ENCODE measurements around the gene GTF2H2. TPM values are rescaled to one million over a fixed set of nuclear protein-coding genes. Genes with fewer than 3 reads are reported as not detected.
"Not testable (repeated sequence)": the region's sequence is repeated elsewhere in the genome, so short reads cannot be mapped to it uniquely, and the experiment has no call there.

GTF2H2 gene
- 10 to 100 TPM in 3 of 4 donors, 1 to 10 TPM in 1; 7.2 to 61.3 (median 40.4) TPM for total RNA-seq

GRCh38 chr5:71067262-71067928, at the start of gene GTF2H2:
GTF2H2 (minus strand) TSS chr5:71067676; CDS start chr5:71062763, 4,913 bp downstream.
- intact Hi-C loops (cut with DNase I; ENCODE audit: low total_unique reads); H3K4me3 ChIP-seq; DNase-seq: not testable (repeated sequence)

GRCh38 chr5:71109730-71110275, 42.3 kb upstream of the GTF2H2 start:
- H3K9me3 ChIP-seq; H3K4me3 ChIP-seq; DNase-seq; H3K4me1 ChIP-seq; intact Hi-C loops (cut with DNase I; ENCODE audit: low total_unique reads); H3K27ac ChIP-seq; H3K27me3 ChIP-seq; H3K36me3 ChIP-seq: not testable (repeated sequence)

More at GRCh38 chr5:71067262-71067928, at the start of gene GTF2H2:
- not testable (repeated sequence) for H3K27ac ChIP-seq, H3K36me3 ChIP-seq, H3K4me1 ChIP-seq, H3K27me3 ChIP-seq, H3K9me3 ChIP-seq

- H3K36me3 ChIP-seq; H3K9me3 ChIP-seq; DNase-seq; H3K27ac ChIP-seq; intact Hi-C loops (cut with DNase I; ENCODE audit: low total_unique reads); H3K4me3 ChIP-seq; H3K4me1 ChIP-seq; H3K27me3 ChIP-seq: not testable (repeated sequence)
Observed at GRCh38 chr5:71099996-71100395, 32.5 kb upstream of the GTF2H2 start.

- H3K27me3 ChIP-seq; H3K4me1 ChIP-seq; H3K4me3 ChIP-seq; H3K36me3 ChIP-seq; H3K9me3 ChIP-seq; DNase-seq; intact Hi-C loops (cut with DNase I; ENCODE audit: low total_unique reads); H3K27ac ChIP-seq: not testable (repeated sequence)
Observed at GRCh38 chr5:71097930-71098203, 30.4 kb upstream of the GTF2H2 start.

- H3K9me3 ChIP-seq; H3K27me3 ChIP-seq; H3K36me3 ChIP-seq; intact Hi-C loops (cut with DNase I; ENCODE audit: low total_unique reads); H3K4me3 ChIP-seq; DNase-seq; H3K27ac ChIP-seq; H3K4me1 ChIP-seq: not testable (repeated sequence)
Observed at GRCh38 chr5:71097173-71097929, 29.9 kb upstream of the GTF2H2 start.

- H3K27ac ChIP-seq; H3K36me3 ChIP-seq; intact Hi-C loops (cut with DNase I; ENCODE audit: low total_unique reads); H3K27me3 ChIP-seq; DNase-seq; H3K4me3 ChIP-seq; H3K4me1 ChIP-seq; H3K9me3 ChIP-seq: not testable (repeated sequence)
Observed at GRCh38 chr5:71089773-71090172, 22.3 kb upstream of the GTF2H2 start.

GRCh38 chr5:71088754-71089153, 21.3 kb upstream of the GTF2H2 start:
- DNase-seq; H3K27ac ChIP-seq; H3K27me3 ChIP-seq; H3K36me3 ChIP-seq; H3K4me1 ChIP-seq; H3K4me3 ChIP-seq; H3K9me3 ChIP-seq; intact Hi-C loops (cut with DNase I; ENCODE audit: low total_unique reads): not testable (repeated sequence)

- H3K27ac ChIP-seq; H3K9me3 ChIP-seq; H3K27me3 ChIP-seq; DNase-seq; H3K36me3 ChIP-seq; H3K4me3 ChIP-seq; intact Hi-C loops (cut with DNase I; ENCODE audit: low total_unique reads); H3K4me1 ChIP-seq: not testable (repeated sequence)
Observed at GRCh38 chr5:71086145-71086544, 18.7 kb upstream of the GTF2H2 start.

GRCh38 chr5:71084280-71085063, 17.0 kb upstream of the GTF2H2 start:
- H3K4me1 ChIP-seq; H3K9me3 ChIP-seq; intact Hi-C loops (cut with DNase I; ENCODE audit: low total_unique reads); H3K27ac ChIP-seq; H3K36me3 ChIP-seq; DNase-seq; H3K4me3 ChIP-seq; H3K27me3 ChIP-seq: not testable (repeated sequence)

GRCh38 chr5:71082898-71083297, 15.4 kb upstream of the GTF2H2 start:
- H3K27me3 ChIP-seq; H3K36me3 ChIP-seq; H3K4me3 ChIP-seq; H3K4me1 ChIP-seq; H3K27ac ChIP-seq; H3K9me3 ChIP-seq; DNase-seq; intact Hi-C loops (cut with DNase I; ENCODE audit: low total_unique reads): not testable (repeated sequence)

GRCh38 chr5:71082340-71082739, 14.9 kb upstream of the GTF2H2 start:
- DNase-seq; H3K27ac ChIP-seq; H3K27me3 ChIP-seq; H3K9me3 ChIP-seq; intact Hi-C loops (cut with DNase I; ENCODE audit: low total_unique reads); H3K4me3 ChIP-seq; H3K4me1 ChIP-seq; H3K36me3 ChIP-seq: not testable (repeated sequence)

- H3K27ac ChIP-seq; intact Hi-C loops (cut with DNase I; ENCODE audit: low total_unique reads): not testable (repeated sequence)
Observed at GRCh38 chr5:71061322-71061721, 6.2 kb downstream of the GTF2H2 start.

GRCh38 chr5:71059426-71059825, 8.1 kb downstream of the GTF2H2 start:
- H3K4me1 ChIP-seq; H3K27me3 ChIP-seq; H3K9me3 ChIP-seq; H3K27ac ChIP-seq; intact Hi-C loops (cut with DNase I; ENCODE audit: low total_unique reads); DNase-seq; H3K4me3 ChIP-seq; H3K36me3 ChIP-seq: not testable (repeated sequence)

More at GRCh38 chr5:71061322-71061721, 6.2 kb downstream of the GTF2H2 start:
- DNase-seq, H3K36me3 ChIP-seq, H3K4me1 ChIP-seq, H3K4me3 ChIP-seq, H3K27me3 ChIP-seq, H3K9me3 ChIP-seq: not testable (repeated sequence)

Data from uterus (tissue), 4 donors.